LNCaP clone FGC (cell line): Measurements from ENCODE around the gene LDLRAP1.

Source experiments
- DNase-seq: peaks from one replicate; pipeline ENCODE4 v3.0.0-alpha.2; 2011; ENCODE audit warnings: low read depth
- H3K4me3 ChIP-seq: 2 replicates; pipeline ENCODE4 v1.5.1; 2011; ENCODE audit warnings: mild to moderate bottlenecking, low read depth, low read length, control low read depth
- TF ChIP-seq, protein P1 (sequence below): IDR thresholded peaks from 2 replicates; pipeline ENCODE4 v1.5.1; 2012; ENCODE audit warnings: mild to moderate bottlenecking; ENCODE audit not compliant: control insufficient read depth, insufficient read depth; ENCODE audit errors: extremely low read depth

LDLRAP1 gene

DNA sequence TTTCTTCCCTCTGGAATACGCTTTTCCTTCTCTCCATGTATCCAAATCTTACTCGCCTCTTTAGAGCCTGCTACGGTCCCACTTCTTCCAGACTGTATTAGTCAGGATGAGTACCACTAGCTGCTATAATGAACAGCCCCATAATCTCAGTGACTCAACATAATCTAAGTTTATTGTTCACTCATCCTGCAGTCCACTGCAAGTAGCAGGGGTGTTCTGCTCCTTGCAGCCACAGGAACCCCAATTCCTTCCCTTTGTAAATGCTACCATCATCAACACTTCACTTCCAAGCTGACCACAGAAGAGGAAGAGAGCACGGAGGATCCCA lies 18.1 kb upstream of the LDLRAP1 start:
- no peak overlapping the region for H3K4me3 ChIP-seq
- TF ChIP-seq, protein P1, sequence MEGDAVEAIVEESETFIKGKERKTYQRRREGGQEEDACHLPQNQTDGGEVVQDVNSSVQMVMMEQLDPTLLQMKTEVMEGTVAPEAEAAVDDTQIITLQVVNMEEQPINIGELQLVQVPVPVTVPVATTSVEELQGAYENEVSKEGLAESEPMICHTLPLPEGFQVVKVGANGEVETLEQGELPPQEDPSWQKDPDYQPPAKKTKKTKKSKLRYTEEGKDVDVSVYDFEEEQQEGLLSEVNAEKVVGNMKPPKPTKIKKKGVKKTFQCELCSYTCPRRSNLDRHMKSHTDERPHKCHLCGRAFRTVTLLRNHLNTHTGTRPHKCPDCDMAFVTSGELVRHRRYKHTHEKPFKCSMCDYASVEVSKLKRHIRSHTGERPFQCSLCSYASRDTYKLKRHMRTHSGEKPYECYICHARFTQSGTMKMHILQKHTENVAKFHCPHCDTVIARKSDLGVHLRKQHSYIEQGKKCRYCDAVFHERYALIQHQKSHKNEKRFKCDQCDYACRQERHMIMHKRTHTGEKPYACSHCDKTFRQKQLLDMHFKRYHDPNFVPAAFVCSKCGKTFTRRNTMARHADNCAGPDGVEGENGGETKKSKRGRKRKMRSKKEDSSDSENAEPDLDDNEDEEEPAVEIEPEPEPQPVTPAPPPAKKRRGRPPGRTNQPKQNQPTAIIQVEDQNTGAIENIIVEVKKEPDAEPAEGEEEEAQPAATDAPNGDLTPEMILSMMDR: no peak
- no peak for DNase-seq

DNA sequence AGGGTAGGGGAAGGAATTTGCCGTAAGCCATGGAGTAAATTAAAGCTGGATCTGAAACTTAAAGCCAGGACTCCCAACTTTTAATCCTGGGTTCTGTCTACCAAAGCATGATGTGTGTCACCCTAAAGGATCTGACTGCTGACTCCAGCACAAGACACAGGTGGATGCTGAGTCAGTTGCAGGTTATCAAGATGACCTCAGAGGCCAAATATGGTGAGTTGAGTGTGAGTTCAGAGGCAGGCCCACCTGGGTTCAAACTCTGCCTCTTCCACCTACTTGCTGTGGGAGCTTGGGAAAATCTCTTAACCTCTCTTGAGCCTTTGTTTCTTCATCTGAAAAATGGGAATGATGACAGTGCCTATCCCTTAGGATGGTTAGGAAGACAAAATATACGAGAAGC lies 16.7 kb upstream of the LDLRAP1 start:
- TF ChIP-seq, protein P1: no peak

DNA sequence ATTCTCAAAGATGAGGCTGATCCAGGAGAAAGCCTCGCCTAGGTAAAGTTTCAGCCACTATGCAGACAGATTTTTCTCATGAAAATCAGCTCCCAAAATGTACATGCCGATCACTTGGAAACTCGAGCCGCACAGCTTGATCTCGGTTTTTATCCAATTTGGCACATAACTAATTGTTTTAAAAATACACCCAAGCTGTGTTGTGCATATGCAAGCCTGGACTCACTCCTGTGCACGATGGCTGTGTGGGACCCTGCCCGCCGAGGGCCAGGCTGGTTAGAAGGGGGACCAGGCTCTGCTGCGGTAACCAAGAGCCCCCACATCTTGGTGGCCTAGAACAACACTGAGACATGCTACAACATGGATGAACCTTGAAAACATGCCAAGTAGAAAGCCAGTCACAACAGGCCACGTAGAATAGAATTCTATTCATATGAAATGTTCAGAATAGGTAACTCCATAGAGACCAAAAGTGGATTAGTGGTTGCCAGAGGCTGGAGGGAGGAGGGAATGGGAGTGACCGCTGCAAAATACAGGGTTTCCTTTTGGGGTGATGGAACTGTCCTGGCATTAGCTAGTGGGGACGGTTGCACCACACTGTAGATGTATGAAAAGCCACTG lies 16.1 kb upstream of the LDLRAP1 start:
- H3K4me3 ChIP-seq: no peak overlapping the region
- no peak for DNase-seq
- TF ChIP-seq, protein P1: no peak

More for the DNA sequence above, 16.7 kb upstream of the LDLRAP1 start:
- no peak overlapping the region for H3K4me3 ChIP-seq
- no peak for DNase-seq

DNA sequence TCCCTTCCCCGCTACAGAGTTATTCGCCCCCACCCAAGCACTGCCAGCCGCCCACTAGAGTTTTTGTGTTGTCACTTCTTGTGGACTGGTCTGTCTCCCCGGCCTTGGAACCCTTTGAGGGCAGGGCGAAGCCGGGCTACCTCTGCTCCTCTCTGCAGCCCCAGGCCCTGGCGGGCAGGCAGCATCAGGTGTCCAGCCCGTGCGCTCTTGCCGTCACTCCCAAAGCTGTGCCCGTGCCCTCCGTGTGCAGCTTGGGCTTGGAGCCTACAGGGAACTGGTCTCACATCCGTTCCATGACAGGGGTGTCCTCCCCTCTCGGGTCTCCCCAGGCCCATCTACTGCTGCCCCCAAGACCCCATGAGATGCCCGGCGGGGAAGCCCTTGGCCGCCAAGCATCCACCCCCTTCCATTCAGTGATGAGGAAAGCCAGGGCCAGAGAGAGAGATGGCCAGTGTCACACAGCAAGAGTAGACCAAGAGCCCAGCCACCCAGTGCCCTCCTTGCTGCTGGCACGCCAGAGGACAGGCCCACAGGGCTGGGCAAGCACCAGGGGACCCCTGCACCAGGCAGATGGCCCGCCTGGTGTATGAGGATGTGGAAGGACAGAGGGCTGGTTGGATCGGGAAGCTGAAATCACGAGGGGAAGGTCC lies 15.3 kb upstream of the LDLRAP1 start:
- no peak for DNase-seq
- H3K4me3 ChIP-seq: no peak overlapping the region
- TF ChIP-seq, protein P1: no peak

GRCh38 chr1:25528881-25529517 lies 14.4 kb upstream of the LDLRAP1 start:
- no peak for DNase-seq
- H3K4me3 ChIP-seq: no peak overlapping the region
- TF ChIP-seq, protein P1: no peak

- no peak for DNase-seq
- no peak overlapping the region for H3K4me3 ChIP-seq
- TF ChIP-seq, protein P1: no peak
Observed at GRCh38 chr1:25529518-25530185, 13.8 kb upstream of the LDLRAP1 start.
